OCI-LY3 (cell line): ENCODE data around the gene TXLNA.
"Not testable (repeated sequence)": the region's sequence is repeated elsewhere in the genome, so short reads cannot be mapped to it uniquely, and the experiment has no call there.

Experiments
- H2AFZ ChIP-seq: fragments of 200-600, 300-600 bp; shearing (Covaris generic); 2 replicates; pipeline ENCODE4 v1.6.0; 2014; ENCODE audit warnings: antibody characterized with exemption, low read depth, low read length
- H3K27ac ChIP-seq: fragments of 200-600, 300-600 bp; sonication (generic); 2 replicates; pipeline ENCODE4 v1.5.1; 2014; ENCODE audit warnings: mild to moderate bottlenecking, low read length, moderate library complexity, mixed read lengths
- H3K27me3 ChIP-seq: fragments of 200-600, 300-600 bp; sonication (generic); 2 replicates; pipeline ENCODE4 v1.6.1; 2014; ENCODE audit warnings: low read depth, low read length, mixed read lengths
- H3K36me3 ChIP-seq: fragments of 200-600, 300-600 bp; sonication (generic); replicated peaks from 2 replicates; pipeline ENCODE3; 2014; ENCODE audit warnings: low read depth, low read length, mixed read lengths
- H3K4me1 ChIP-seq: fragments of 300-600, 200-600 bp; sonication (generic); 2 replicates; pipeline ENCODE4 v1.6.1; 2014; ENCODE audit warnings: low read length, mixed read lengths
- H3K4me2 ChIP-seq: fragments of 200-600, 300-600 bp; sonication (generic); 2 replicates; pipeline ENCODE4 v1.6.1; 2014; ENCODE audit warnings: low read length, mixed read lengths
- H3K4me3 ChIP-seq: fragments of 300-600, 200-600 bp; sonication (generic); 2 replicates; pipeline ENCODE4 v1.5.1; 2014; ENCODE audit warnings: antibody characterized with exemption, mild to moderate bottlenecking, low read length, moderate library complexity
- H3K79me2 ChIP-seq: fragments of 300-600, 200-600 bp; shearing (Covaris generic); 2 replicates; pipeline ENCODE4 v1.6.1; 2014; ENCODE audit warnings: mild to moderate bottlenecking, low read length, mixed read lengths
- H3K9ac ChIP-seq: fragments of 300-600, 200-600 bp; shearing (Covaris generic); 2 replicates; pipeline ENCODE4 v1.6.0; 2014; ENCODE audit warnings: mild to moderate bottlenecking, low read length, moderate library complexity
- H3K9me3 ChIP-seq: fragments of 200-600, 300-600 bp; shearing (Covaris generic); 2 replicates; pipeline ENCODE4 v1.6.1; 2014; ENCODE audit warnings: low read length, mixed read lengths; ENCODE audit not compliant: insufficient read depth
- H4K20me1 ChIP-seq: fragments of 200-600, 300-600 bp; sonication (generic); 2 replicates; pipeline ENCODE4 v1.6.1; 2016; ENCODE audit warnings: low read length, mixed read lengths; ENCODE audit not compliant: insufficient read depth
- EZH2phosphoT487 ChIP-seq: fragments of 200-600 bp; shearing (Covaris generic); IDR thresholded peaks from 2 replicates; pipeline ENCODE4 v1.6.1; 2018; ENCODE audit warnings: antibody characterized with exemption, mixed run types, low read depth
- TF ChIP-seq, protein P1 (sequence below): fragments of 200-600, 300-600 bp; sonication (generic); IDR thresholded peaks from 2 replicates; pipeline ENCODE4 v1.5.1; 2014; ENCODE audit warnings: antibody characterized with exemption, low read length, low read depth

TXLNA gene

DNA sequence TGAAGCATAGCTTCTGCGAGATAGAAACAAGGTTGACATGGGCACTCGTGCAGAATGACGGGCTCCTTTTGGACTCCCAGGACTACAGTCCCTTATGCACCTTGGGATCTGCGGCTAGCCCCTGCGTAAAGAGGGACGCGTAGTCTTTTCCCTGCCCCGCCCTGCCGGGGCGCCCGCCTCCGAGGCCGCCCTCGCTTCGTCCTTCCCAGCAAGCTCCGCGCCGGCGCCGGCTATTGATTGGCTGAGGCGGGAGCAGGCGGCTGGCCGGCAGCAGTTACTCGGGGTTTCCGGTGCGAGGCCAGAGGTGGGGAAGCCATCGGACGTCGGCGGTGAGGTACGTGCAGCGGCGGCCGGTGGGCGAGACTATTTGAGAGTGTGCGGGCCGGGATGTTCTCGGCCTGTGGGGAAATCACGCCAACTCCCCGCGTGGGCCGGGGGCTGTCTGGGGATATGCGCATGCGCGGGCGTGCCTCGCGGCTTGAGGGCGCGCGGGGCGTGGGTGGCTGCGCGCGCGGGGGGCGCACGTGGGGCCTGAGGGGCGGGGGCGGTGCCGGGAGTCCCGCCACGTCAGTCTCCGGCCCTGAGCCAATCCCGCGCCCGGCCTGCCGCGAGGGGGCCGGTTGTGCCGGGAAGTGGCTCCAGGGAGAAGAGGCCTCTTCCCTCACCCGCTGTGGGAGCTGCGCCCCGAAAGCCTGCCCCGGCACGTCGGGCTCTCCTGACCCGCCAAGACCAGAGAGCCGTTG is at the start of gene TXLNA:
TXLNA (plus strand) TSS at position 233 of the 743 bp plus-strand sequence. CDS start 671 bp downstream, outside the sequence.
- H3K9me3 ChIP-seq: no peaks in the 10 kb centered on the region
- H3K4me2 ChIP-seq: peak within 1 kb of the TSS; percentile 94
- H4K20me1 ChIP-seq: no peaks in the 10 kb centered on the region; the same call in 1 of the 2 replicates
- peaks cover 28% of the 10 kb centered on the region for H3K36me3 ChIP-seq
- peaks cover 46% of the 10 kb centered on the region for H3K79me2 ChIP-seq
- H3K4me1 ChIP-seq: peaks cover 18% of the 10 kb centered on the region
- H3K27me3 ChIP-seq: no peaks in the 10 kb centered on the region
- peak within 1 kb of the TSS; percentile 94 for H3K4me3 ChIP-seq
- H3K9ac ChIP-seq: peak within 1 kb of the TSS; percentile 96
- H2AFZ ChIP-seq: peak within 1 kb of the TSS; percentile 56; the same call in 1 of the 2 replicates
- H3K27ac ChIP-seq: peak within 1 kb of the TSS; percentile 76
- TF ChIP-seq, protein P1, sequence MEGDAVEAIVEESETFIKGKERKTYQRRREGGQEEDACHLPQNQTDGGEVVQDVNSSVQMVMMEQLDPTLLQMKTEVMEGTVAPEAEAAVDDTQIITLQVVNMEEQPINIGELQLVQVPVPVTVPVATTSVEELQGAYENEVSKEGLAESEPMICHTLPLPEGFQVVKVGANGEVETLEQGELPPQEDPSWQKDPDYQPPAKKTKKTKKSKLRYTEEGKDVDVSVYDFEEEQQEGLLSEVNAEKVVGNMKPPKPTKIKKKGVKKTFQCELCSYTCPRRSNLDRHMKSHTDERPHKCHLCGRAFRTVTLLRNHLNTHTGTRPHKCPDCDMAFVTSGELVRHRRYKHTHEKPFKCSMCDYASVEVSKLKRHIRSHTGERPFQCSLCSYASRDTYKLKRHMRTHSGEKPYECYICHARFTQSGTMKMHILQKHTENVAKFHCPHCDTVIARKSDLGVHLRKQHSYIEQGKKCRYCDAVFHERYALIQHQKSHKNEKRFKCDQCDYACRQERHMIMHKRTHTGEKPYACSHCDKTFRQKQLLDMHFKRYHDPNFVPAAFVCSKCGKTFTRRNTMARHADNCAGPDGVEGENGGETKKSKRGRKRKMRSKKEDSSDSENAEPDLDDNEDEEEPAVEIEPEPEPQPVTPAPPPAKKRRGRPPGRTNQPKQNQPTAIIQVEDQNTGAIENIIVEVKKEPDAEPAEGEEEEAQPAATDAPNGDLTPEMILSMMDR: no peak
- TF ChIP-seq EZH2phosphoT487: no peak

DNA sequence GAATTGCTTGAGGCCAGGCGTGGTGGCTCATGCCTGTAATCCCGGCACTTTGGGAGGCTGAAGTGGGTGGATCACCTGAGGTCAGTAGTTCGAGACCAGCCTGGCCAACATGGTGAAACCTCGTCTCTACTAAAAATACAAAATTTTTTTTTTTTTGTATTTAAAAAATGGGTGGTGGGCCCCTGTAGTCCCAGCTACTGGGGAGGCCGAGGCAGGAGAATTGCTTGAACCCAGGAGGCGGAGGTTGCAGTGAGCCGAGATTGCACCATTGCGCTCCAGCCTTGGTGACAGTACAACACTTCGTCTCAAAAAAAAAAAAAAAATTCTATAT is 45.6 kb upstream of the TXLNA start:
- not testable (repeated sequence) for H3K9ac ChIP-seq, H3K9me3 ChIP-seq, H3K27me3 ChIP-seq, H3K4me3 ChIP-seq, H3K4me1 ChIP-seq, H3K36me3 ChIP-seq, H4K20me1 ChIP-seq, H3K27ac ChIP-seq, H3K4me2 ChIP-seq, H2AFZ ChIP-seq
- peaks cover 45% of the 10 kb centered on the region for H3K79me2 ChIP-seq

DNA sequence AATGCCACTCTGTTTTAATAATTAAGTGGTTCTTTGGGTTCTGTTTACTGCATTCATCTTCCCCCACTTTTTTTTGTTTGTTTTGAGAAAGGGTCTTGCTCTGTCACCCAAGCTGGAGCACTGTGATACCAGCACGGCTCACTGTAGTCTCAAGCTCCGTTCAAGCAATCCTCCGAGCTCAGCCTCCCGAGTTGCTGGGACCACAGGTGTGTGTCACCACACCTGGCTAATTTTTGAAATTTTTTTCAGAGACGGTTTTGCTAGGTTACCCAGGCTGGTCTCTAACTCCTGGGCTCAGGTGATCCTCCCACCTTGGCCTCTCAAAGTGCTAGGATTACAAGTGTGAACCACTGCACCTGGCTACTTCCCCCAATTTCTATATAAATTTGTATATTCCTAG is 42.4 kb upstream of the TXLNA start:
- peaks cover 49% of the 10 kb centered on the region for H3K79me2 ChIP-seq
- no peak overlapping the region for H2AFZ ChIP-seq
- no peak overlapping the region for H3K9ac ChIP-seq
- no peaks in the 10 kb centered on the region for H3K4me1 ChIP-seq
- no peaks in the 10 kb centered on the region for H3K27me3 ChIP-seq
- H3K4me3 ChIP-seq: no peak overlapping the region
- no peaks in the 10 kb centered on the region for H3K9me3 ChIP-seq
- peaks cover 11% of the 10 kb centered on the region for H4K20me1 ChIP-seq
- TF ChIP-seq, protein P1: no peak
- TF ChIP-seq EZH2phosphoT487: no peak
- H3K36me3 ChIP-seq: no peaks in the 10 kb centered on the region
- H3K27ac ChIP-seq: no peak overlapping the region
- no peak overlapping the region for H3K4me2 ChIP-seq

DNA sequence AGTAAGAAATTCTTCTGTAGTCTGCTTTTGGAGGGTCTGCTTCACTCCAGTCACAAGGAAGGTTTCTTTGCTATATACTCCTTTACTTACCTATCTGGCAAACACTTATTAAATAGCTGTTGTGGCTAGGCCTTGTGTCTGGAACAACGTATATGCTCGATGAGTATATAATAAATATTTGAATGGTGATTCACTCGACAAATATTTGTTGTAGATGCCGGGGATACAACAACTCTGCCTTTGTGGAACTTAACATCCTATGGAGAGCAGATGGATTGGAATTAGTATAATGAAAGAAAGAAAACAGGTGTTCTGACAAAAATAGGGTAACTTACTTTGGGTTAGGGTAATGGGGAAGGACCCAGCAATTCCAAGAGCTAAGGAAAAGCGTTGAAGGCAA is 40.5 kb upstream of the TXLNA start:
- H4K20me1 ChIP-seq: peaks cover 19% of the 10 kb centered on the region
- no peak overlapping the region for H3K4me3 ChIP-seq
- no peaks in the 10 kb centered on the region for H3K36me3 ChIP-seq
- H3K9me3 ChIP-seq: no peaks in the 10 kb centered on the region
- peaks cover 58% of the 10 kb centered on the region for H3K79me2 ChIP-seq
- H3K27me3 ChIP-seq: no peaks in the 10 kb centered on the region
- 0 out of 2 replicates have a peak, but pooled peaks cover 2% of the 10 kb centered on the region for H3K4me1 ChIP-seq
- H2AFZ ChIP-seq: no peak overlapping the region
- H3K4me2 ChIP-seq: no peak overlapping the region
- no peak overlapping the region for H3K9ac ChIP-seq
- TF ChIP-seq, protein P1: no peak
- no peak for TF ChIP-seq EZH2phosphoT487
- H3K27ac ChIP-seq: no peak overlapping the region
